Measurements from ENCODE around the gene TAOK1. TPM values are rescaled to one million over a fixed set of nuclear protein-coding genes. Genes with fewer than 3 reads are reported as not detected.

TAOK1 gene
- total and polyA plus RNA-seq, 4 donors: 4.3 to 20.5 (median 12.6) TPM

- H3K9ac ChIP-seq (ENCODE audit: low read depth in 1 of 2, low read length in 2 of 2): no peak overlapping the region
- H3K36me3 ChIP-seq (ENCODE audit: control insufficient read depth in 4 of 4, insufficient read depth in 3 of 4, low read depth in 1 of 4, low read length in 3 of 4): peaks cover 8 to 19% (median 14%) of the 10 kb centered on the region in 4 donors
- H3K4me3 ChIP-seq (ENCODE audit: low read depth in 1 of 3, low read length in 3 of 3): no peak overlapping the region
- H3K9me3 ChIP-seq (ENCODE audit: control insufficient read depth in 4 of 4, low read length in 3 of 4): no peaks in the 10 kb centered on the region
- no peak for DNase-seq (ENCODE audit: low spot score)
- H3K27ac ChIP-seq (ENCODE audit: low read depth in 1 of 2, low read length in 2 of 2): no peak overlapping the region
- 97% methylated on average over 6 of the region's 6 CpGs for WGBS
- no peaks in the 10 kb centered on the region for H3K4me1 ChIP-seq (ENCODE audit: control insufficient read depth in 4 of 4, insufficient read depth in 4 of 4, low read length in 3 of 4)
- H3K27me3 ChIP-seq (ENCODE audit: control insufficient read depth in 4 of 4, insufficient read depth in 4 of 4, low read length in 3 of 4): no peaks in the 10 kb centered on the region
- TF ChIP-seq EGR1 (IDR thresholded peaks at IDR 0.05; ENCODE audit: low read depth in 2 of 2) (no peak), JUND (IDR thresholded peaks at IDR 0.05) (no peak), TAF1 (conservative IDR thresholded peaks at IDR 0.05) (no peak), RAD21 (IDR thresholded peaks at IDR 0.05) (no peak), HNF4A (conservative IDR thresholded peaks at IDR 0.05) (no peak), ATF3 (IDR thresholded peaks at IDR 0.05) (no peak), SP1 (IDR thresholded peaks at IDR 0.05) (no peak), CTCF (IDR thresholded peaks at IDR 0.05; ENCODE audit: low read depth, low read length, missing input control) (no peak), HNF4G (IDR thresholded peaks at IDR 0.05) (no peak), GABPA (IDR thresholded peaks at IDR 0.05 in 1 of 2, conservative IDR thresholded peaks at IDR 0.05 in 1 of 2) (no peak), FOXA2 (IDR thresholded peaks at IDR 0.05) (no peak), FOXA1 (IDR thresholded peaks at IDR 0.05) (no peak), YY1 (IDR thresholded peaks at IDR 0.05) (no peak), RXRA (IDR thresholded peaks at IDR 0.05) (no peak)
- TF ChIP-seq, protein P1, sequence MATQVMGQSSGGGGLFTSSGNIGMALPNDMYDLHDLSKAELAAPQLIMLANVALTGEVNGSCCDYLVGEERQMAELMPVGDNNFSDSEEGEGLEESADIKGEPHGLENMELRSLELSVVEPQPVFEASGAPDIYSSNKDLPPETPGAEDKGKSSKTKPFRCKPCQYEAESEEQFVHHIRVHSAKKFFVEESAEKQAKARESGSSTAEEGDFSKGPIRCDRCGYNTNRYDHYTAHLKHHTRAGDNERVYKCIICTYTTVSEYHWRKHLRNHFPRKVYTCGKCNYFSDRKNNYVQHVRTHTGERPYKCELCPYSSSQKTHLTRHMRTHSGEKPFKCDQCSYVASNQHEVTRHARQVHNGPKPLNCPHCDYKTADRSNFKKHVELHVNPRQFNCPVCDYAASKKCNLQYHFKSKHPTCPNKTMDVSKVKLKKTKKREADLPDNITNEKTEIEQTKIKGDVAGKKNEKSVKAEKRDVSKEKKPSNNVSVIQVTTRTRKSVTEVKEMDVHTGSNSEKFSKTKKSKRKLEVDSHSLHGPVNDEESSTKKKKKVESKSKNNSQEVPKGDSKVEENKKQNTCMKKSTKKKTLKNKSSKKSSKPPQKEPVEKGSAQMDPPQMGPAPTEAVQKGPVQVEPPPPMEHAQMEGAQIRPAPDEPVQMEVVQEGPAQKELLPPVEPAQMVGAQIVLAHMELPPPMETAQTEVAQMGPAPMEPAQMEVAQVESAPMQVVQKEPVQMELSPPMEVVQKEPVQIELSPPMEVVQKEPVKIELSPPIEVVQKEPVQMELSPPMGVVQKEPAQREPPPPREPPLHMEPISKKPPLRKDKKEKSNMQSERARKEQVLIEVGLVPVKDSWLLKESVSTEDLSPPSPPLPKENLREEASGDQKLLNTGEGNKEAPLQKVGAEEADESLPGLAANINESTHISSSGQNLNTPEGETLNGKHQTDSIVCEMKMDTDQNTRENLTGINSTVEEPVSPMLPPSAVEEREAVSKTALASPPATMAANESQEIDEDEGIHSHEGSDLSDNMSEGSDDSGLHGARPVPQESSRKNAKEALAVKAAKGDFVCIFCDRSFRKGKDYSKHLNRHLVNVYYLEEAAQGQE (IDR thresholded peaks at IDR 0.05): no peak
- TF ChIP-seq, protein P2, sequence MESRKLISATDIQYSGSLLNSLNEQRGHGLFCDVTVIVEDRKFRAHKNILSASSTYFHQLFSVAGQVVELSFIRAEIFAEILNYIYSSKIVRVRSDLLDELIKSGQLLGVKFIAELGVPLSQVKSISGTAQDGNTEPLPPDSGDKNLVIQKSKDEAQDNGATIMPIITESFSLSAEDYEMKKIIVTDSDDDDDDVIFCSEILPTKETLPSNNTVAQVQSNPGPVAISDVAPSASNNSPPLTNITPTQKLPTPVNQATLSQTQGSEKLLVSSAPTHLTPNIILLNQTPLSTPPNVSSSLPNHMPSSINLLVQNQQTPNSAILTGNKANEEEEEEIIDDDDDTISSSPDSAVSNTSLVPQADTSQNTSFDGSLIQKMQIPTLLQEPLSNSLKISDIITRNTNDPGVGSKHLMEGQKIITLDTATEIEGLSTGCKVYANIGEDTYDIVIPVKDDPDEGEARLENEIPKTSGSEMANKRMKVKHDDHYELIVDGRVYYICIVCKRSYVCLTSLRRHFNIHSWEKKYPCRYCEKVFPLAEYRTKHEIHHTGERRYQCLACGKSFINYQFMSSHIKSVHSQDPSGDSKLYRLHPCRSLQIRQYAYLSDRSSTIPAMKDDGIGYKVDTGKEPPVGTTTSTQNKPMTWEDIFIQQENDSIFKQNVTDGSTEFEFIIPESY (IDR thresholded peaks at IDR 0.05): no peak
- TF ChIP-seq, protein P3, sequence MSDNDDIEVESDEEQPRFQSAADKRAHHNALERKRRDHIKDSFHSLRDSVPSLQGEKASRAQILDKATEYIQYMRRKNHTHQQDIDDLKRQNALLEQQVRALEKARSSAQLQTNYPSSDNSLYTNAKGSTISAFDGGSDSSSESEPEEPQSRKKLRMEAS (IDR thresholded peaks at IDR 0.05): no peak
Measured at GRCh38 chr17:29510953-29511352, 120.8 kb downstream of the TAOK1 start.

Measured in liver (tissue), 9 donors.